ENCODE measurements around the gene NAPG.

DNA sequence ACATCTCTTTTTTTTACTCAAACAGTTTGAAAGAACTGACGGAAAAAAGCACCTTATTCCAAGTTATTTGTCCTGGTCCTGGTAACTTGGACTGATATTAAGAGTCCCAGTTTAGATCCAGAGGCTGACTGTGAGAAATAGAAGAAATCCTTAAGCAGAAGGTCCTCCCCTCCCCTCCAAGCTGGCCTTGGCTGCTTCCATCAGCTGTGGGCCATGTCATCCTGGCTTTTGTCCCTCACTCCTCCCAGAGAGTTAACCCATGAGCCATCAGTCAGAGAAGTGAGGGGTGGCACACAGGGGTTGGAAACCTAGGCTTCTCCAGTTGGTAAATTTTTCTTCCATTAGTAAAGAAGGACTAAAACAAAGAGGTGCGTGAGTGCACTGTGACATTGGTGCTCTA lies 9.7 kb upstream of the NAPG start:
- TF ChIP-seq CTCF (IDR thresholded peaks at IDR 0.05; ENCODE audit: low read depth, low read length, missing input control) (no peak), REST (IDR thresholded peaks at IDR 0.05) (no peak), RAD21 (IDR thresholded peaks at IDR 0.05) (no peak), SP1 (IDR thresholded peaks at IDR 0.05) (no peak)
